Tibial nerve (tissue), 4 donors: ENCODE measurements around the gene ALDH4A1.

ENCODE experiments used
- CTCF ChIP-seq, 5 experiments: fragments of 200-600 bp in 3 of 5; fragments of 450-650 bp in 2 of 5; sonication (generic) in 3 of 5; IDR thresholded peaks; one replicate each; pipeline ENCODE4 v1.5.1; 2016 to 2019; ENCODE audit warnings: antibody characterized with exemption in 5 of 5, mild to moderate bottlenecking in 3 of 5, moderate library complexity in 2 of 5
- EP300 ChIP-seq, 2 donors: sonication (generic); formaldehyde crosslinking; IDR thresholded peaks; one replicate each; pipeline ENCODE4 v1.6.1; 2017; ENCODE audit warnings: antibody characterized with exemption in 2 of 2, mild to moderate bottlenecking in 1 of 2
- POLR2A ChIP-seq, 2 donors: fragments of 450-650 bp; IDR thresholded peaks; one replicate each; pipeline ENCODE4 v1.6.1; 2017; ENCODE audit warnings: antibody characterized with exemption in 2 of 2, mild to moderate bottlenecking in 2 of 2, moderate library complexity in 2 of 2

GRCh38 chr1:18951818-18952391 is 49.5 kb upstream of the ALDH4A1 start:
- no peak for TF ChIP-seq POLR2A (IDR thresholded peaks at IDR 0.05)
- no peak for TF ChIP-seq CTCF (IDR thresholded peaks at IDR 0.05)
- no peak for TF ChIP-seq EP300 (IDR thresholded peaks at IDR 0.05)
